Measurements from ENCODE around the gene SOCS2.
A peak's percentile ranks its signal among the peaks of the same experiment; 100 is the strongest.

Gene SOCS2

GRCh38 chr12:93563807-93564538, 8.5 kb upstream of the SOCS2 start:
- no peak overlapping the region for H3K9ac ChIP-seq
- H4K20me1 ChIP-seq, result peaks cover 0 to 4% (median 0%) of the 10 kb centered on the region in 11 experiments; a peak in 1 of 22 replicates
- TF ChIP-seq Cebpa-rat (IDR thresholded peaks at IDR 0.05), result no peak
- no peak overlapping the region for H3K4me3 ChIP-seq
- H3K4me1 ChIP-seq, result no peaks in the 10 kb centered on the region
- no peak overlapping the region for H3K27ac ChIP-seq
- H3K27me3 ChIP-seq, result peaks cover 11 to 28% (median 24%) of the 10 kb centered on the region in 11 experiments
- no peak overlapping the region for H3K4me2 ChIP-seq
- no peaks in the 10 kb centered on the region for H3K36me3 ChIP-seq
- H3K9me3 ChIP-seq (replicated peaks in 1 of 11), result peaks cover 8 to 22% (median 17%) of the 10 kb centered on the region in 11 experiments

GRCh38 chr12:93565760-93566159, 6.7 kb upstream of the SOCS2 start:
- Histone ChIP-seq H4K20me1 (peaks cover 0 to 14% (median 9%) of the 10 kb centered on the region in 11 experiments; a peak in 13 of 22 replicates), H3K9ac (no peak overlapping the region), H3K4me2 (no peak overlapping the region), H3K36me3 (no peaks in the 10 kb centered on the region), H3K4me3 (no peak overlapping the region), H3K27me3 (peaks cover 28 to 46% (median 41%) of the 10 kb centered on the region in 11 experiments), H3K4me1 (peaks cover 0 to 11% (median 10%) of the 10 kb centered on the region in 10 experiments; a peak in 17 of 20 replicates), H3K27ac (no peak overlapping the region), H3K9me3 (replicated peaks in 1 of 11) (peaks cover 2 to 5% (median 4%) of the 10 kb centered on the region in 11 experiments; a peak in 19 of 22 replicates)
- no peak for TF ChIP-seq Cebpa-rat (IDR thresholded peaks at IDR 0.05)

GRCh38 chr12:93567174-93567573, 5.3 kb upstream of the SOCS2 start:
- no peak for TF ChIP-seq Cebpa-rat (IDR thresholded peaks at IDR 0.05)
- H3K4me3 ChIP-seq, result no peak overlapping the region

GRCh38 chr12:93568091-93568490, 4.4 kb upstream of the SOCS2 start:
- Histone ChIP-seq H3K36me3 (no peaks in the 10 kb centered on the region), H3K4me2 (no peak overlapping the region), H3K4me3 (no peak overlapping the region), H3K27me3 (peaks cover 51 to 69% (median 65%) of the 10 kb centered on the region in 11 experiments), H3K4me1 (peaks cover 12 to 32% (median 30%) of the 10 kb centered on the region in 10 experiments; a peak in 19 of 20 replicates), H3K27ac (no peak overlapping the region), H3K9me3 (replicated peaks in 1 of 11) (no peaks in the 10 kb centered on the region), H3K9ac (no peak overlapping the region), H4K20me1 (peaks cover under 1 to 37% (median 28%) of the 10 kb centered on the region in 11 experiments; a peak in 21 of 22 replicates)
- TF ChIP-seq Cebpa-rat (IDR thresholded peaks at IDR 0.05), result no peak

More at GRCh38 chr12:93567174-93567573, 5.3 kb upstream of the SOCS2 start:
- Histone ChIP-seq H3K4me2 (no peak overlapping the region), H3K9me3 (replicated peaks in 1 of 11) (no peaks in the 10 kb centered on the region), H4K20me1 (peaks cover 0 to 27% (median 19%) of the 10 kb centered on the region in 11 experiments; a peak in 20 of 22 replicates), H3K4me1 (peaks cover 3 to 23% (median 21%) of the 10 kb centered on the region in 10 experiments; a peak in 18 of 20 replicates), H3K27ac (no peak overlapping the region), H3K9ac (no peak overlapping the region), H3K36me3 (no peaks in the 10 kb centered on the region), H3K27me3 (peaks cover 42 to 60% (median 56%) of the 10 kb centered on the region in 11 experiments)

- no peak for TF ChIP-seq Cebpa-rat (IDR thresholded peaks at IDR 0.05)
- H3K9me3 ChIP-seq (replicated peaks in 1 of 11), result no peaks in the 10 kb centered on the region
- H3K36me3 ChIP-seq, result no peaks in the 10 kb centered on the region
- peak overlapping the region in 6 of 10 experiments; percentile 63 to 83 (median 72); a peak in 6 of 20 replicates for H3K4me3 ChIP-seq
- H3K27me3 ChIP-seq, result peaks cover 63 to 81% (median 77%) of the 10 kb centered on the region in 11 experiments
- no peak overlapping the region for H3K9ac ChIP-seq
- H3K4me2 ChIP-seq, result peak overlapping the region in 10 of 11 experiments; percentile 91 to 100 (median 98); a peak in 17 of 22 replicates
- peaks cover 9 to 47% (median 40%) of the 10 kb centered on the region in 11 experiments; a peak in 21 of 22 replicates for H4K20me1 ChIP-seq
- H3K27ac ChIP-seq, result no peak overlapping the region
- H3K4me1 ChIP-seq, result peaks cover 20 to 38% (median 34%) of the 10 kb centered on the region in 10 experiments; a peak in 19 of 20 replicates
Measured at GRCh38 chr12:93569301-93569655, 3.2 kb upstream of the SOCS2 start.

- H3K4me3 ChIP-seq, result peak overlapping the region; percentile 59 to 83 (median 70)
- peak overlapping the region in 8 of 11 experiments; percentile 12 to 75 (median 64); a peak in 14 of 22 replicates for H3K27ac ChIP-seq
- no peaks in the 10 kb centered on the region for H3K9me3 ChIP-seq (replicated peaks in 1 of 11)
- no peaks in the 10 kb centered on the region for H3K36me3 ChIP-seq
- H3K9ac ChIP-seq, result peak overlapping the region; percentile 65 to 87 (median 71)
- H3K27me3 ChIP-seq, result peaks cover 69 to 88% (median 83%) of the 10 kb centered on the region in 11 experiments
- peaks cover 20 to 38% (median 34%) of the 10 kb centered on the region in 10 experiments; a peak in 19 of 20 replicates for H3K4me1 ChIP-seq
- H4K20me1 ChIP-seq, result peaks cover 9 to 49% (median 45%) of the 10 kb centered on the region in 11 experiments; a peak in 21 of 22 replicates
- H3K4me2 ChIP-seq, result peak overlapping the region; percentile 91 to 100 (median 99)
- TF ChIP-seq Cebpa-rat (IDR thresholded peaks at IDR 0.05), result no peak
Measured at GRCh38 chr12:93569656-93570551, 2.6 kb upstream of the SOCS2 start.

GRCh38 chr12:93570552-93571364, 1.7 kb upstream of the SOCS2 start:
- peak overlapping the region; percentile 91 to 100 (median 99) for H3K4me2 ChIP-seq
- TF ChIP-seq Cebpa-rat (IDR thresholded peaks at IDR 0.05), result no peak
- peaks cover 9 to 56% (median 45%) of the 10 kb centered on the region in 11 experiments; a peak in 21 of 22 replicates for H4K20me1 ChIP-seq
- no peaks in the 10 kb centered on the region for H3K9me3 ChIP-seq (replicated peaks in 1 of 11)
- H3K4me1 ChIP-seq, result peaks cover 20 to 38% (median 34%) of the 10 kb centered on the region in 10 experiments; a peak in 19 of 20 replicates
- H3K4me3 ChIP-seq, result peak overlapping the region; percentile 59 to 83 (median 70)
- peak overlapping the region; percentile 6 to 75 (median 63); a peak in 19 of 22 replicates for H3K27ac ChIP-seq
- H3K36me3 ChIP-seq, result no peaks in the 10 kb centered on the region
- peaks cover 77 to 96% (median 91%) of the 10 kb centered on the region in 11 experiments for H3K27me3 ChIP-seq
- H3K9ac ChIP-seq, result peak overlapping the region; percentile 65 to 87 (median 71)
